ENCODE results near the gene FGF13. TPM values are rescaled to one million over a fixed set of nuclear protein-coding genes. Genes with fewer than 3 reads are reported as not detected.

The FGF13 gene
- total RNA-seq, result not detected in 2 replicates

- Mint-ChIP-seq H3K27me3 (peaks cover 34% of the 10 kb centered on the region), H3K27ac (no peak within 1 kb of the TSS), H3K9me3 (no peaks in the 10 kb centered on the region), H3K4me1 (no peaks in the 10 kb centered on the region), H3K4me3 (no peak within 1 kb of the TSS), H3K36me3 (ENCODE audit: low read depth) (no peaks in the 10 kb centered on the region)
- DNase-seq, result no peak
- intact Hi-C loops (cut with micrococcal nuclease), result no loop called here
These were observed at the start of gene FGF13 for GRCh38 chrX:138711399-138712347. FGF13 (minus strand) TSS chrX:138711717; CDS start chrX:138711003, 714 bp downstream.

GRCh38 chrX:138759217-138759943, 47.9 kb upstream of the FGF13 start:
- H3K4me3 Mint-ChIP-seq, result no peak overlapping the region
- H3K36me3 Mint-ChIP-seq (ENCODE audit: low read depth), result no peaks in the 10 kb centered on the region
- H3K9me3 Mint-ChIP-seq, result no peaks in the 10 kb centered on the region
- no peak for DNase-seq
- H3K27ac Mint-ChIP-seq, result no peak overlapping the region
- no peaks in the 10 kb centered on the region for H3K4me1 Mint-ChIP-seq
- no peaks in the 10 kb centered on the region for H3K27me3 Mint-ChIP-seq
- intact Hi-C loops (cut with micrococcal nuclease), result no loop called here

GRCh38 chrX:138756234-138756633, 44.7 kb upstream of the FGF13 start:
- H3K4me1 Mint-ChIP-seq, result no peaks in the 10 kb centered on the region
- H3K9me3 Mint-ChIP-seq, result no peaks in the 10 kb centered on the region
- no peak overlapping the region for H3K4me3 Mint-ChIP-seq
- no peaks in the 10 kb centered on the region for H3K27me3 Mint-ChIP-seq
- DNase-seq, result no peak
- H3K36me3 Mint-ChIP-seq (ENCODE audit: low read depth), result no peaks in the 10 kb centered on the region
- H3K27ac Mint-ChIP-seq, result no peak overlapping the region
- intact Hi-C loops (cut with micrococcal nuclease), result no loop called here

- intact Hi-C loops (cut with micrococcal nuclease), result no loop called here
- DNase-seq, result no peak
- no peak overlapping the region for H3K27ac Mint-ChIP-seq
- no peaks in the 10 kb centered on the region for H3K27me3 Mint-ChIP-seq
- H3K4me3 Mint-ChIP-seq, result no peak overlapping the region
- no peaks in the 10 kb centered on the region for H3K36me3 Mint-ChIP-seq (ENCODE audit: low read depth)
- no peaks in the 10 kb centered on the region for H3K9me3 Mint-ChIP-seq
- no peaks in the 10 kb centered on the region for H3K4me1 Mint-ChIP-seq
These were observed 43.3 kb upstream of the FGF13 start for GRCh38 chrX:138754861-138755260.

GRCh38 chrX:138748480-138748879, 37.0 kb upstream of the FGF13 start:
- intact Hi-C loops (cut with micrococcal nuclease), result loop anchor here (5.0 kb wide), 2 partner anchors 556 to 621 kb away; no protein-coding TSS in a partner anchor
- H3K27ac Mint-ChIP-seq, result no peak overlapping the region
- H3K27me3 Mint-ChIP-seq, result no peaks in the 10 kb centered on the region
- H3K4me1 Mint-ChIP-seq, result no peaks in the 10 kb centered on the region
- H3K36me3 Mint-ChIP-seq (ENCODE audit: low read depth), result no peaks in the 10 kb centered on the region
- H3K9me3 Mint-ChIP-seq, result no peaks in the 10 kb centered on the region
- no peak for DNase-seq
- H3K4me3 Mint-ChIP-seq, result no peak overlapping the region

DNA sequence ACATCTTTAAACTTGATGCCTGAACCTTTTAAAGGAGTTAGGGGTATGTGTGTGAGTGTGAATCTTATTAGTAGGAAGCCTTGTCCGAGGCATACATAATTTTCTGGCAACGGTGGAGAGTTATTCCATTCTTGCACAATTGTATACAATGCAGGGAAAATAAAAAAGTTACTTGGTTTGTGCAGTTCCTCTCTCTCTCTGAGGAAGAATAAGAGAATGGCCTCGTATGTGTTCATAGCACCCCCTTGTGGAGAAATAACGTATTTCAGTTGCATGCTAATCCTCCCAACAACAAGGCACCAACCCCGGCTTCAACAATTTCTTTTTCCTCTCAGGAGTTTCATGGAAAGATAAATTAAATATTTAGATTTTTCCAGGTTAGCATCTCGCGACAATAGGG, 33.7 kb upstream of the FGF13 start:
- H3K4me3 Mint-ChIP-seq, result no peak overlapping the region
- H3K27ac Mint-ChIP-seq, result no peak overlapping the region
- no peaks in the 10 kb centered on the region for H3K9me3 Mint-ChIP-seq
- DNase-seq, result peak; percentile 70
- H3K27me3 Mint-ChIP-seq, result no peaks in the 10 kb centered on the region
- H3K4me1 Mint-ChIP-seq, result no peaks in the 10 kb centered on the region
- H3K36me3 Mint-ChIP-seq (ENCODE audit: low read depth), result no peaks in the 10 kb centered on the region
- intact Hi-C loops (cut with micrococcal nuclease), result loop anchor here (5.0 kb wide), 2 partner anchors 553 to 618 kb away; no protein-coding TSS in a partner anchor

DNA sequence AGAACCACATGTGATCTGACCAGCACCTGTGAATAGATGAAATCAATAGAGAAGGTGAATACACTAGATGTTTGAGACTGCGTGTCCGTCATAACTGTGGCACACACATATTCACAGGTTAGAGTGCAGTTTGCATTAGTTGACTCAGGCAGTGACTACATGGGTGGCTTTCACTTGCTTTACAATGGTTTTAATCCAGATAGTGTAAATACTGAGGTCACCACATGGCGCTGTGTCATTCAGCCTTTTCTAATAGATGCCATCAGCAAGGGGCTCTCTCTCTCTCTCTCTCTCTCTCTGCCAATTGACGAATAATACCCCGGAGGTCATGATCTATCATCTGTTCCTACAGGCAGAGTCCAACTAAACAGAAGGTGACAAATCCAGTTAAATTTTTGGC, 30.7 kb upstream of the FGF13 start:
- H3K4me3 Mint-ChIP-seq, result no peak overlapping the region
- DNase-seq, result no peak
- no peaks in the 10 kb centered on the region for H3K27me3 Mint-ChIP-seq
- H3K36me3 Mint-ChIP-seq (ENCODE audit: low read depth), result no peaks in the 10 kb centered on the region
- no peak overlapping the region for H3K27ac Mint-ChIP-seq
- no peaks in the 10 kb centered on the region for H3K4me1 Mint-ChIP-seq
- intact Hi-C loops (cut with micrococcal nuclease), result no loop called here
- H3K9me3 Mint-ChIP-seq, result no peaks in the 10 kb centered on the region

DNA sequence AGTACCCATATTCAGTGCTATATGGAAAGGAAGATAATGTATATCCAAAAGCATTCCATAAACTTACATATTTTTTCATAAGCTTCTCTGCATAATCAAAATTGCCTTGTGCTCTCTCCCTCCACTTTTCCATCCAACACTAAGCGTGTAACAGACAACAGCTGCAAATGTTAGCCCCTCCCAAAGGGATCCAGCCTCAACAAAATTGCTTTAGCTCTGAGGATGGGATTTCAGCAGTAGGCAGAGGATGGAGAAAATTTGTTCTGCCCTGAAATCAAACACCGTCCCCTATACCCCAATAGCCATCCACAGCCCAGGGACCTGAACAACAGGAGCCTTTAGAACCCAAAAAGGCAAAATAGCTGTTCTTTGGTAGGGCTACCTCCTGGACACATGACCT, 28.8 kb upstream of the FGF13 start:
- H3K36me3 Mint-ChIP-seq (ENCODE audit: low read depth), result no peaks in the 10 kb centered on the region
- no peaks in the 10 kb centered on the region for H3K9me3 Mint-ChIP-seq
- H3K27ac Mint-ChIP-seq, result no peak overlapping the region
- no peak overlapping the region for H3K4me3 Mint-ChIP-seq
- H3K4me1 Mint-ChIP-seq, result no peaks in the 10 kb centered on the region
- DNase-seq, result no peak
- intact Hi-C loops (cut with micrococcal nuclease), result no loop called here
- H3K27me3 Mint-ChIP-seq, result no peaks in the 10 kb centered on the region

DNA sequence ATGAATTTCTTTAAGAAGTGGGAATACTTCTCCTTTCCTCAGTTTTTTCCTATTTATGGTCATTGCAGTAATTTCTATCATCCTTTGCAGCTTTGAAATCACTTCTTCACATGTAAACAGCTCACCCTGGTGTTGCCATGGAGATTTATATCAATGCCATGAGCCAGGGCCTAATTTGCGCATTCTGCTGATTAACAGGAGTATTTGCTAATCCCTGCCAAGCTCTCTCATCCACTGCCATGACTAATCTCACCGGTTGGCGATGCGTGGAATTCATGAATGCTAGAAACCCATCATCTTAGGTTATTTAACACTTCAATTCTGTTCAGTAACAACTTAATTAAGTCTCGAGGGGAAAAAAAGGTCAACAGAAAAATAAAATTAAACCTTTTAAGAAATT, 11.8 kb upstream of the FGF13 start:
- Mint-ChIP-seq H3K9me3 (no peaks in the 10 kb centered on the region), H3K27ac (no peak overlapping the region), H3K36me3 (ENCODE audit: low read depth) (no peaks in the 10 kb centered on the region), H3K27me3 (no peaks in the 10 kb centered on the region), H3K4me3 (no peak overlapping the region), H3K4me1 (no peaks in the 10 kb centered on the region)
- no peak for DNase-seq
- intact Hi-C loops (cut with micrococcal nuclease), result no loop called here

DNA sequence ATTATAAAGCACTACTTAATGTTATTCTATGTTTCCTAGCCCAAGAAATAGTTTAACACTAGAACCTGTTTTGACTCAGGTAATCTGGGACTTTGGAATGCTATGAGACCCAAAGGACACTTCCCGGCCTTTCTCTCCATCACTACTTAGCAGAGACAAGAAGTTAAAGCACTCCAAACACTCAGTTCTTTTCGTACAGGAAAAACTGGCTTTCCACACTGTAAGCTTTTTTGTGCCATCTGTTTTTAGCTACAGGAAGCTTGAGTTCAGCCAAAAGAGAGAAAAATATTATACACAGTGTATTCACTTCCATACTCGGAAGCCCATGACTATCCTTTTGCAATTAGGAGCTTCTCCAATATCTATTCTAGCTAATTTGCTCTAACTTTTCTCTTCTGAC, 7.9 kb upstream of the FGF13 start:
- no peaks in the 10 kb centered on the region for H3K36me3 Mint-ChIP-seq (ENCODE audit: low read depth)
- no peaks in the 10 kb centered on the region for H3K9me3 Mint-ChIP-seq
- peaks cover 3% of the 10 kb centered on the region for H3K27me3 Mint-ChIP-seq
- DNase-seq, result no peak
- no peak overlapping the region for H3K27ac Mint-ChIP-seq
- H3K4me1 Mint-ChIP-seq, result no peaks in the 10 kb centered on the region
- intact Hi-C loops (cut with micrococcal nuclease), result no loop called here
- H3K4me3 Mint-ChIP-seq, result no peak overlapping the region

- Mint-ChIP-seq H3K4me1 (no peaks in the 10 kb centered on the region), H3K27ac (no peak overlapping the region), H3K36me3 (ENCODE audit: low read depth) (no peaks in the 10 kb centered on the region), H3K9me3 (no peaks in the 10 kb centered on the region), H3K27me3 (peaks cover 3% of the 10 kb centered on the region), H3K4me3 (no peak overlapping the region)
- no peak for DNase-seq
- intact Hi-C loops (cut with micrococcal nuclease), result no loop called here
These were observed 7.4 kb upstream of the FGF13 start for GRCh38 chrX:138718941-138719340.

GRCh38 chrX:138710866-138711341, 613 bp downstream of the FGF13 start:
- intact Hi-C loops (cut with micrococcal nuclease), result no loop called here
- Mint-ChIP-seq H3K4me3 (no peak overlapping the region), H3K9me3 (no peaks in the 10 kb centered on the region), H3K27ac (no peak overlapping the region), H3K4me1 (no peaks in the 10 kb centered on the region), H3K27me3 (peaks cover 34% of the 10 kb centered on the region), H3K36me3 (ENCODE audit: low read depth) (no peaks in the 10 kb centered on the region)
- no peak for DNase-seq

GRCh38 chrX:138709886-138710791, 1.4 kb downstream of the FGF13 start:
- Mint-ChIP-seq H3K36me3 (ENCODE audit: low read depth) (no peaks in the 10 kb centered on the region), H3K27me3 (peaks cover 34% of the 10 kb centered on the region), H3K4me3 (no peak overlapping the region), H3K27ac (no peak overlapping the region), H3K9me3 (no peaks in the 10 kb centered on the region), H3K4me1 (no peaks in the 10 kb centered on the region)
- intact Hi-C loops (cut with micrococcal nuclease), result no loop called here
- DNase-seq, result no peak

All from activated CD4-positive, alpha-beta T cell treated with anti-CD3 and anti-CD28 coated beads, Interleukin-2, amount 10 ng/mL, durations not matched to agents 24 days and 14 days (primary cell).